ENCODE data around the gene DPH5. TPM values are rescaled to one million over a fixed set of nuclear protein-coding genes. Genes with fewer than 3 reads are reported as not detected.
A peak's percentile ranks its signal among the peaks of the same experiment; 100 is the strongest.

DPH5 gene
- total RNA-seq, 2 donors from 2014 or later = 11.5 to 26.7 TPM

DNA sequence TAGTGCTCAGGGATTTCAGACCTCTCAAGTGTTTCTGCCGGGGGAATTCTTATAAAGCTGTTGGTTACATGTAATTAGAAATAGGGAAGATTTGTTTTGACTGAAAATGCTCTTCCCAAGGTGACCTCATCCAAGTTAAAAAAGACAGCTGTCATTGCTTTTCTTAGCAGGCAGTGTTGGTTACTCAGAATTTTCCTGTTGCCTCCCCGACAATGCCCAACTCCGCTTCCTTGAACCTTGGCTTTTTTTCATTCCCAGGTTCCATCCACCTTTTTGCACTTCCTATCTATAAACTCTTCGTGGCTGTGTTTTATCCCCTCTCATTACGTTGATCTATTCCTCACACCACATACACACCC, 825 bp upstream of the DPH5 start:
- H3K27ac ChIP-seq = peak overlapping the region in 1 of 2 donors; percentile 58
- DNase-seq (ENCODE audit: low spot score) (no peak), ATAC-seq (ENCODE audit: insufficient number of reproducible peaks, low FRiP score, low read depth) (no peak)
- TF ChIP-seq, protein P1, sequence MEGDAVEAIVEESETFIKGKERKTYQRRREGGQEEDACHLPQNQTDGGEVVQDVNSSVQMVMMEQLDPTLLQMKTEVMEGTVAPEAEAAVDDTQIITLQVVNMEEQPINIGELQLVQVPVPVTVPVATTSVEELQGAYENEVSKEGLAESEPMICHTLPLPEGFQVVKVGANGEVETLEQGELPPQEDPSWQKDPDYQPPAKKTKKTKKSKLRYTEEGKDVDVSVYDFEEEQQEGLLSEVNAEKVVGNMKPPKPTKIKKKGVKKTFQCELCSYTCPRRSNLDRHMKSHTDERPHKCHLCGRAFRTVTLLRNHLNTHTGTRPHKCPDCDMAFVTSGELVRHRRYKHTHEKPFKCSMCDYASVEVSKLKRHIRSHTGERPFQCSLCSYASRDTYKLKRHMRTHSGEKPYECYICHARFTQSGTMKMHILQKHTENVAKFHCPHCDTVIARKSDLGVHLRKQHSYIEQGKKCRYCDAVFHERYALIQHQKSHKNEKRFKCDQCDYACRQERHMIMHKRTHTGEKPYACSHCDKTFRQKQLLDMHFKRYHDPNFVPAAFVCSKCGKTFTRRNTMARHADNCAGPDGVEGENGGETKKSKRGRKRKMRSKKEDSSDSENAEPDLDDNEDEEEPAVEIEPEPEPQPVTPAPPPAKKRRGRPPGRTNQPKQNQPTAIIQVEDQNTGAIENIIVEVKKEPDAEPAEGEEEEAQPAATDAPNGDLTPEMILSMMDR (IDR thresholded peaks at IDR 0.05) = no peak
- H3K27me3 ChIP-seq (replicated peaks; ENCODE audit: insufficient read depth) = no peaks in the 10 kb centered on the region
- H3K36me3 ChIP-seq = no peaks in the 10 kb centered on the region
- H3K9me3 ChIP-seq = no peaks in the 10 kb centered on the region
- peak overlapping the region; percentile 90 for H3K4me3 ChIP-seq
- peaks cover 5 to 15% of the 10 kb centered on the region in 2 donors for H3K4me1 ChIP-seq (ENCODE audit: control insufficient read depth in 1 of 2, low read depth in 2 of 2)

DNA sequence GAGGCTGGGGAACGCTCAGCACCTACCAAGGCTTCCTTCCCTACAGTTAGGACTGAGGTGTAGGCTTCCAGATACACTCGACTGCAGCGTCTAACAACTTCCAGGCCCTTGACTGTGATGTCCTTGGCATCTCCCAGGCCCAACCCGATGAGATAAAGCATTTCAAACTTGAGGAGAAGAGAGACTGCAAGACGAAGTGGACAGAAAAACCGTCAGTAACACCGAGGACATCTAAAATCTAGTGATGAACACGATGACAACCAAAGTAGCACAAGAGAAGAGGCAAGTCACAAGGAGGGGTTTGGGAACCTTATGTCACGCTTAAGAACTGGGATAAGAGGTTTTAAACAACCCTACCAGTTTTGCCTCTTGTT, 314 bp downstream of the DPH5 start:
- no peaks in the 10 kb centered on the region for H3K9me3 ChIP-seq
- H3K36me3 ChIP-seq = no peaks in the 10 kb centered on the region
- DNase-seq (ENCODE audit: low spot score) (no peak), ATAC-seq (ENCODE audit: insufficient number of reproducible peaks, low FRiP score, low read depth) (peak; percentile 32)
- no peaks in the 10 kb centered on the region for H3K27me3 ChIP-seq (replicated peaks; ENCODE audit: insufficient read depth)
- peaks cover 5 to 15% of the 10 kb centered on the region in 2 donors for H3K4me1 ChIP-seq (ENCODE audit: control insufficient read depth in 1 of 2, low read depth in 2 of 2)
- TF ChIP-seq, protein P1 (IDR thresholded peaks at IDR 0.05) = no peak
- H3K4me3 ChIP-seq = peak overlapping the region; percentile 90
- peak overlapping the region; percentile 58 to 61 for H3K27ac ChIP-seq

- Histone ChIP-seq H3K36me3 (no peaks in the 10 kb centered on the region), H3K4me1 (ENCODE audit: control insufficient read depth in 1 of 2, low read depth in 2 of 2) (peaks cover 5 to 15% of the 10 kb centered on the region in 2 donors), H3K9me3 (no peaks in the 10 kb centered on the region), H3K27ac (no peak overlapping the region), H3K27me3 (replicated peaks; ENCODE audit: insufficient read depth) (no peaks in the 10 kb centered on the region), H3K4me3 (no peak overlapping the region)
- ATAC-seq (ENCODE audit: insufficient number of reproducible peaks, low FRiP score, low read depth) (no peak), DNase-seq (ENCODE audit: low spot score) (no peak)
- TF ChIP-seq, protein P1 (IDR thresholded peaks at IDR 0.05) = no peak
Measured at GRCh38 chr1:101022294-101022693, 3.3 kb downstream of the DPH5 start.

GRCh38 chr1:101017448-101017847, 8.1 kb downstream of the DPH5 start:
- DNase-seq (ENCODE audit: low spot score) (no peak), ATAC-seq (ENCODE audit: insufficient number of reproducible peaks, low FRiP score, low read depth) (no peak)
- no peaks in the 10 kb centered on the region for H3K9me3 ChIP-seq
- H3K4me1 ChIP-seq (ENCODE audit: control insufficient read depth in 1 of 2, low read depth in 2 of 2) = no peaks in the 10 kb centered on the region
- H3K27ac ChIP-seq = no peak overlapping the region
- H3K4me3 ChIP-seq = no peak overlapping the region
- TF ChIP-seq, protein P1 (IDR thresholded peaks at IDR 0.05) = no peak
- H3K27me3 ChIP-seq (replicated peaks; ENCODE audit: insufficient read depth) = no peaks in the 10 kb centered on the region
- H3K36me3 ChIP-seq = no peaks in the 10 kb centered on the region

GRCh38 chr1:101013776-101014175, 11.8 kb downstream of the DPH5 start:
- ATAC-seq (ENCODE audit: insufficient number of reproducible peaks, low FRiP score, low read depth) (no peak), DNase-seq (ENCODE audit: low spot score) (no peak)
- Histone ChIP-seq H3K27me3 (replicated peaks; ENCODE audit: insufficient read depth) (no peaks in the 10 kb centered on the region), H3K9me3 (no peaks in the 10 kb centered on the region), H3K4me3 (no peak overlapping the region), H3K36me3 (no peaks in the 10 kb centered on the region), H3K4me1 (ENCODE audit: control insufficient read depth in 1 of 2, low read depth in 2 of 2) (no peaks in the 10 kb centered on the region), H3K27ac (no peak overlapping the region)
- TF ChIP-seq, protein P1 (IDR thresholded peaks at IDR 0.05) = no peak

Measured in thoracic aorta (tissue), 2 donors.